ENCODE results near the gene DMGDH. TPM values are rescaled to one million over a fixed set of nuclear protein-coding genes. Genes with fewer than 3 reads are reported as not detected.

The DMGDH gene
- total and polyA plus RNA-seq, 2 of the 4 experiments (the other 2 are of a cell fraction) = 0.18 TPM; not detected in 1

DNA sequence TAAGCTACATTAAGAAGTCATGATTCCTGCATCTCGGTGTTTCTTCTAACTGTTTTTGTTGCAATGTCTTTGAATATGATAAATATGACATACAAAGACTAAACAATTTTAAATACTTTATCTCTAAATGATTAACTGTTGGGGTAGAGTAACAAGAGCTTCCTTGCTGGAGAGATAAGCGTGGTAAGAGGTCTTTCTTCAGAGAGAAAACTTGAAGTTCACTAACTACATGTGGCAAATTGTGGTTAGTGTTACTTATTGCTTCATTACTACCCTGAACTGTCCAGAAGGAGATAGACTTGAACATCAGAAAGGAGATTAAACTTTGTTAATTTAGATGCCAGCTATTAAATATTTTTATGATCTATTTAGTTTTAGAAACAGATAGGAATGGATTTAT is 77.3 kb downstream of the DMGDH start:
- no peaks in the 10 kb centered on the region for H3K36me3 ChIP-seq (ENCODE audit: control insufficient read depth, insufficient read depth, low read length)
- H2AK5ac ChIP-seq (ENCODE audit: low read depth, low read length) = no peak overlapping the region
- WGBS, 2 experiments (ENCODE audit: extremely low coverage in 2 of 2, insufficient read length in 1 of 2) = no CpG with 5 or more reads among the region's 2 CpGs
- H2AFZ ChIP-seq (replicated peaks; ENCODE audit: low read length, poor library complexity) = no peak overlapping the region
- no peak overlapping the region for H3K4me2 ChIP-seq (ENCODE audit: low read depth, low read length)
- H4K5ac ChIP-seq (ENCODE audit: low read depth, low read length) = no peak overlapping the region
- H3K9me1 ChIP-seq (ENCODE audit: insufficient read depth, low read length) = no peaks in the 10 kb centered on the region
- H3K4ac ChIP-seq (ENCODE audit: low read depth, low read length) = no peak overlapping the region
- H3K4me1 ChIP-seq (ENCODE audit: control insufficient read depth, insufficient read depth, low read length) = no peaks in the 10 kb centered on the region
- no peak overlapping the region for H2AK9ac ChIP-seq (replicated peaks; ENCODE audit: low read depth, low read length, poor library complexity)
- no peak overlapping the region for H3K4me3 ChIP-seq (ENCODE audit: insufficient read depth, low read depth, low read length)
- dilution Hi-C loops (cut with HindIII; ENCODE audit: low sequenced_read_pairs, unreplicated experiment) (no loop called here), in situ Hi-C loops (cut with MboI; ENCODE audit: low sequenced_read_pairs) (no loop called here), intact Hi-C loops (cut with micrococcal nuclease) (no loop called here)
- no peak overlapping the region for H4K8ac ChIP-seq (ENCODE audit: low read depth in 2 of 2, low read length in 2 of 2)
- no peak overlapping the region for H2BK15ac ChIP-seq (ENCODE audit: low read depth, low read length)
- H3K9me3 ChIP-seq (ENCODE audit: control insufficient read depth, insufficient read depth, low read length) = 0 out of 2 replicates have a peak, but pooled peaks cover 2% of the 10 kb centered on the region
- no peak overlapping the region for H3K9ac ChIP-seq (ENCODE audit: low read depth, low read length)
- CTCF ChIA-PET = interaction anchor here (0.5 kb wide), 1 partner anchor 1594 kb away, joined by 3 read pairs; no protein-coding TSS in a partner anchor
- no peaks in the 10 kb centered on the region for H3K27me3 ChIP-seq (ENCODE audit: control insufficient read depth, insufficient read depth, low read length)
- ATAC-seq (ENCODE audit: low read depth) (no peak), DNase-seq (no peak)
- H2BK120ac ChIP-seq (ENCODE audit: low read depth, low read length) = no peak overlapping the region
- H3K56ac ChIP-seq (ENCODE audit: extremely low read depth, insufficient read depth, low read length) = no peak overlapping the region
- H3K18ac ChIP-seq (ENCODE audit: low read depth, low read length) = no peak overlapping the region
- no peaks in the 10 kb centered on the region for H4K20me1 ChIP-seq (ENCODE audit: insufficient read depth, low read length)
- no peaks in the 10 kb centered on the region for H3K79me1 ChIP-seq (ENCODE audit: low read depth in 1 of 2, low read length in 2 of 2)
- no peak overlapping the region for H2BK20ac ChIP-seq (ENCODE audit: low read depth, low read length)
- no peak overlapping the region for H3K27ac ChIP-seq (ENCODE audit: insufficient read depth, low read length)
- no peak overlapping the region for H3K23ac ChIP-seq (ENCODE audit: low read depth, low read length)
- H4K91ac ChIP-seq (ENCODE audit: insufficient read depth, low read depth, low read length) = no peak overlapping the region
- H2BK5ac ChIP-seq (ENCODE audit: low read depth, low read length, poor library complexity, severe bottlenecking) = no peak overlapping the region
- no peak overlapping the region for H3K14ac ChIP-seq (replicated peaks; ENCODE audit: low read depth, low read length)
- POLR2A ChIA-PET (ENCODE audit: unreplicated experiment) = no interaction called here
- no peak for TF ChIP-seq CHD1 (IDR thresholded peaks at IDR 0.05; ENCODE audit: low read depth, low read length)
- no peak for TF ChIP-seq POLR2A (IDR thresholded peaks at IDR 0.05; ENCODE audit: low read depth, low read length)
- TF ChIP-seq BHLHE40 (IDR thresholded peaks at IDR 0.05; ENCODE audit: low read depth, low read length) = no peak
- no peak for TF ChIP-seq FOS (IDR thresholded peaks at IDR 0.05; ENCODE audit: low read depth, low read length)
- TF ChIP-seq RFX5 (IDR thresholded peaks at IDR 0.05; ENCODE audit: low read depth, low read length) = no peak
- TF ChIP-seq, protein P1, sequence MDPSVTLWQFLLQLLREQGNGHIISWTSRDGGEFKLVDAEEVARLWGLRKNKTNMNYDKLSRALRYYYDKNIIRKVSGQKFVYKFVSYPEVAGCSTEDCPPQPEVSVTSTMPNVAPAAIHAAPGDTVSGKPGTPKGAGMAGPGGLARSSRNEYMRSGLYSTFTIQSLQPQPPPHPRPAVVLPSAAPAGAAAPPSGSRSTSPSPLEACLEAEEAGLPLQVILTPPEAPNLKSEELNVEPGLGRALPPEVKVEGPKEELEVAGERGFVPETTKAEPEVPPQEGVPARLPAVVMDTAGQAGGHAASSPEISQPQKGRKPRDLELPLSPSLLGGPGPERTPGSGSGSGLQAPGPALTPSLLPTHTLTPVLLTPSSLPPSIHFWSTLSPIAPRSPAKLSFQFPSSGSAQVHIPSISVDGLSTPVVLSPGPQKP (IDR thresholded peaks at IDR 0.05; ENCODE audit: borderline replicate concordance, low read depth, low read length) = no peak
- no TSS peak for BruUV-seq (replicated peaks)
